ENCODE results near the gene YTHDF1. TPM values are rescaled to one million over a fixed set of nuclear protein-coding genes. Genes with fewer than 3 reads are reported as not detected.

The YTHDF1 gene
- total and polyA plus RNA-seq, 2 of the 8 experiments (the other 6 are each of a cell fraction or from before 2014, with no cell fraction given) = 32.8 to 66.0 TPM

DNA sequence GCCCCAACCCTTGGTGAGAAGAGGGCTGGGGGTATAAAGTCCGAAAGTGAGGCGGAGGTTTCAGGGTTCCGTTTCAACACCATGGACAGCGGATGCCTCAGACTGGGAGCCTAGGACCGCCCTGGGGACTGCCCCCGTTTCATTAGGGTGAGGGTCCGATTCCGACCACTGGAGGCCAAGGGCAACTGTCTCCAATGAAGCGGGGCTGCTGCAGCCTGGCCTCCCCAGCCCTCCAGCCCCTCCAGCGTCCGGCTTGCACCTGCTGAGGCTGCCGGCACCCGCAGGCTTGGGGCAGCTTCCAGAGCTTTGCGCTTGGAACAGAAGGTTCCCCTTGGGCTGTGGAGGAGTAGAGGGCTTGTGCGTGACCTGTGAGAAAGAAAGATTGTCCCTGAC lies 39.9 kb downstream of the YTHDF1 start:
- no peak overlapping the region for H2AK5ac ChIP-seq (ENCODE audit: low read depth, low read length)
- H3K9ac ChIP-seq (replicated peaks in 1 of 4; ENCODE audit: extremely low read depth in 1 of 4, low read depth in 3 of 4, low read length in 3 of 4) = no peak overlapping the region; a peak in 1 of 7 replicates
- FAIRE-seq (no peak), DNase-seq (ENCODE audit: low read depth in 1 of 2, low spot score in 2 of 2) (peak in 1 of 2 experiments; percentile 79)
- no peak overlapping the region for H3K23ac ChIP-seq (ENCODE audit: insufficient read length)
- H4K5ac ChIP-seq (ENCODE audit: insufficient read length, low read depth, low read length) = no peak overlapping the region
- no peak overlapping the region for H2AFZ ChIP-seq (ENCODE audit: low read length)
- ChIA-PET CTCF (ENCODE audit: partially characterized antibody) (interaction anchor here (0.7 to 2.1 kb wide), 6 partner anchors 10 to 329 kb away, joined by 3 to 4 read pairs (median 3); no protein-coding TSS in a partner anchor), POLR2A (ENCODE audit: partially characterized antibody) (no interaction called here)
- H4K8ac ChIP-seq (ENCODE audit: extremely low read depth, insufficient read depth, low read length) = no peak overlapping the region
- 0 out of 2 replicates have a peak overlapping the region, but pooled peaks have one; percentile 48 for H2BK20ac ChIP-seq (ENCODE audit: low read length)
- TF ChIP-seq TAF1 (IDR thresholded peaks at IDR 0.05; ENCODE audit: low read depth, low read length) (no peak), POLR2A (IDR thresholded peaks at IDR 0.05; ENCODE audit: control extremely low read depth in 1 of 2, low read depth in 2 of 2, low read length in 2 of 2) (no peak), SP2 (IDR thresholded peaks at IDR 0.05; ENCODE audit: low read length) (no peak), RXRA (IDR thresholded peaks at IDR 0.05; ENCODE audit: insufficient read depth, low read depth, low read length) (no peak), HDAC6 (IDR thresholded peaks at IDR 0.05; ENCODE audit: low read depth, low read length) (no peak), TAF7 (optimal IDR thresholded peaks at IDR 0.05; ENCODE audit: borderline replicate concordance, low read depth, low read length) (no peak), KDM1A (IDR thresholded peaks at IDR 0.05; ENCODE audit: borderline replicate concordance, low read length) (no peak), GABPA (IDR thresholded peaks at IDR 0.05; ENCODE audit: borderline replicate concordance, insufficient read depth, low read length) (0 out of 2 replicates have a peak, but pooled peaks have one; percentile 8), SIN3A (conservative IDR thresholded peaks at IDR 0.05 in 1 of 2, IDR thresholded peaks at IDR 0.05 in 1 of 2; ENCODE audit: low read depth in 1 of 2, low read length in 2 of 2) (0 out of 4 replicates have a peak, but pooled peaks have one; percentile 59 to 65)
- peaks cover 0 to 10% of the 10 kb centered on the region in 2 experiments for H4K20me1 ChIP-seq (replicated peaks in 1 of 2; ENCODE audit: control insufficient read depth in 1 of 2, insufficient read depth in 2 of 2, low read length in 2 of 2)
- H3K79me2 ChIP-seq (ENCODE audit: control insufficient read depth in 1 of 2, insufficient read depth in 2 of 2, low read length in 2 of 2) = no peaks in the 10 kb centered on the region
- peak overlapping the region; percentile 2 to 83 (median 30); a peak in 6 of 8 replicates for H3K4me3 ChIP-seq (ENCODE audit: extremely low read depth in 1 of 4, insufficient read depth in 2 of 4, low read depth in 3 of 4, low read length in 4 of 4)
- no peak overlapping the region for H3K14ac ChIP-seq (ENCODE audit: insufficient read length)
- H3K56ac ChIP-seq (replicated peaks; ENCODE audit: insufficient read length, low read depth, low read length) = no peak overlapping the region
- H3K79me1 ChIP-seq (ENCODE audit: low read depth, low read length) = no peaks in the 10 kb centered on the region
- no peak overlapping the region for H2BK120ac ChIP-seq (replicated peaks; ENCODE audit: low read depth, low read length)
- H3K18ac ChIP-seq (ENCODE audit: extremely low read depth, low read length) = no peak overlapping the region
- no peaks in the 10 kb centered on the region for H3K36me3 ChIP-seq (ENCODE audit: control insufficient read depth in 2 of 4, insufficient read depth in 4 of 4, low read length in 3 of 4)
- H3K9me3 ChIP-seq (ENCODE audit: insufficient read depth in 2 of 2, low read depth in 1 of 2, low read length in 1 of 2) = no peaks in the 10 kb centered on the region
- H4K91ac ChIP-seq (replicated peaks; ENCODE audit: insufficient read length, low read length) = no peak overlapping the region
- H2BK12ac ChIP-seq (ENCODE audit: low read depth, low read length) = peak overlapping the region; percentile 68; the same call in 1 of the 2 replicates
- no peak overlapping the region for H3K27ac ChIP-seq (ENCODE audit: low read depth, low read length)
- H3K4me1 ChIP-seq (replicated peaks in 1 of 4; ENCODE audit: control insufficient read depth in 3 of 4, insufficient read depth in 4 of 4, low read length in 3 of 4) = peaks cover 3 to 53% (median 32%) of the 10 kb centered on the region in 4 experiments
- H2BK5ac ChIP-seq (ENCODE audit: low read depth, low read length) = no peak overlapping the region
- H3K4ac ChIP-seq (replicated peaks; ENCODE audit: insufficient read length, low read depth, low read length) = no peak overlapping the region
- peaks cover 32 to 62% (median 51%) of the 10 kb centered on the region in 4 experiments for H3K27me3 ChIP-seq (replicated peaks in 1 of 4; ENCODE audit: control insufficient read depth in 3 of 4, extremely low read depth in 1 of 4, insufficient read depth in 3 of 4, low read length in 3 of 4)
- 0 out of 2 replicates have a peak overlapping the region, but pooled peaks have one; percentile 61 for H2BK15ac ChIP-seq (ENCODE audit: low read length)
- H3K23me2 ChIP-seq (ENCODE audit: low read depth, low read length) = peaks cover 18% of the 10 kb centered on the region; the same call in 1 of the 2 replicates
- H3K4me2 ChIP-seq (ENCODE audit: insufficient read depth in 1 of 2, low read depth in 2 of 2, low read length in 2 of 2) = peak overlapping the region; percentile 72 to 87
- WGBS, 2 experiments (ENCODE audit: extremely low coverage in 1 of 2, insufficient coverage in 1 of 2, insufficient read length in 1 of 2, insufficient replicate concordance in 2 of 2, low coverage in 1 of 2, low lambda C conversion rate in 2 of 2, missing lambda C conversion rate in 1 of 2) = 13% methylated on average over 15 of the region's 15 CpGs; no CpG with 5 or more reads in 1 of the 2 experiments

Measured in H1 (cell line).